B cell (primary cell): ENCODE measurements around the gene JAKMIP2. TPM values are rescaled to one million over a fixed set of nuclear protein-coding genes. Genes with fewer than 3 reads are reported as not detected.

Source experiments
- ATAC-seq: fragments of 200-7000 bp; cut with Tn5 transposase; one replicate; pipeline ENCODE4 v1.10.0; 2021; ENCODE audit warnings: low read depth, mild to moderate bottlenecking, moderate number of reproducible peaks, moderate library complexity
- CTCF ChIA-PET: fragments of 350-600 bp; sonication (Branson Sonifier 250); formaldehyde crosslinking; loops from one replicate; lab custom pipeline; 2021; ENCODE audit warnings: antibody characterized with exemption, inconsistent platforms; lab: Charles Lee
- POLR2A ChIA-PET: fragments of 350-600 bp; sonication (Branson Sonifier 250); formaldehyde crosslinking; loops from one replicate; lab custom pipeline; 2021; ENCODE audit warnings: antibody characterized with exemption; lab: Charles Lee
- DNase-seq: peaks from one replicate; pipeline ENCODE4 v3.0.0; 2013
- H2AFZ ChIP-seq: 2 replicates; pipeline ENCODE4 v1.6.1; 2012; ENCODE audit warnings: mild to moderate bottlenecking, low read depth, low read length; ENCODE audit not compliant: insufficient read depth, poor library complexity, severe bottlenecking
- H3K27ac ChIP-seq, 2 donors: 1 replicate in 1 of 2; 2 replicates in 1 of 2; pipeline ENCODE4 v1.5.1; 2012 to 2013; ENCODE audit warnings: low read length in 2 of 2, mild to moderate bottlenecking in 2 of 2, moderate library complexity in 1 of 2
- H3K27me3 ChIP-seq, 4 experiments: fragments of 200-600 bp in 1 of 4; sonication (generic) in 1 of 4; replicated peaks in 1 of 4; 1 replicate in 2 of 4; 2 replicates in 2 of 4; pipeline versions ENCODE4 v1.6.1 to v1.7.0; 2013 to 2016; ENCODE audit warnings: low read length in 3 of 4, mild to moderate bottlenecking in 2 of 4, mixed read lengths in 1 of 4, moderate library complexity in 1 of 4; ENCODE audit not compliant: insufficient read depth in 4 of 4, control insufficient read depth in 3 of 4; ENCODE audit errors: control extremely low read depth in 1 of 4
- H3K36me3 ChIP-seq, 2 experiments: replicated peaks in 1 of 2; 1 replicate in 1 of 2; 2 replicates in 1 of 2; pipeline versions ENCODE4 v1.6.1 to v1.7.1; 2013; ENCODE audit warnings: low read length in 1 of 2; ENCODE audit not compliant: insufficient read depth in 2 of 2, control insufficient read depth in 1 of 2; ENCODE audit errors: control extremely low read depth in 1 of 2, extremely low read depth in 1 of 2
- H3K4me1 ChIP-seq, 2 donors: fragments of 200-600 bp in 1 of 2; sonication (generic) in 1 of 2; 1 replicate in 1 of 2; 2 replicates in 1 of 2; pipeline versions ENCODE4 v1.5.1 to v1.6.1; 2013 to 2017; ENCODE audit warnings: low read length in 2 of 2; ENCODE audit not compliant: control insufficient read depth in 2 of 2, insufficient read depth in 2 of 2
- H3K4me2 ChIP-seq: replicated peaks from 2 replicates; pipeline ENCODE3; 2012; ENCODE audit warnings: mild to moderate bottlenecking, low read depth, low read length; ENCODE audit not compliant: poor library complexity, severe bottlenecking
- H3K4me3 ChIP-seq, 5 experiments: fragments of 200-600 bp in 1 of 5; sonication (generic) in 1 of 5; 1 replicate in 3 of 5; 2 replicates in 2 of 5; pipeline versions ENCODE4 v1.5.1 to v1.7.0; 2011 to 2016; ENCODE audit warnings: low read length in 4 of 5, mild to moderate bottlenecking in 4 of 5, low read depth in 2 of 5, control low read depth in 1 of 5, moderate library complexity in 1 of 5; ENCODE audit not compliant: insufficient read depth in 1 of 5; ENCODE audit errors: control extremely low read depth in 1 of 5, extremely low read depth in 1 of 5
- H3K79me2 ChIP-seq: fragments of 200-600 bp; sonication (generic); one replicate; pipeline ENCODE4 v1.6.0; 2016; ENCODE audit warnings: low read length; ENCODE audit not compliant: control insufficient read depth, insufficient read depth
- H3K9ac ChIP-seq: fragments of 200-600 bp; sonication (generic); 2 replicates; pipeline ENCODE4 v1.6.1; 2017; ENCODE audit warnings: mild to moderate bottlenecking, low read length, moderate library complexity
- H3K9me3 ChIP-seq, 3 donors: one replicate each; pipeline versions ENCODE4 v1.6.1 to v1.7.1; 2013; ENCODE audit warnings: low read length in 2 of 3; ENCODE audit not compliant: control insufficient read depth in 2 of 3, insufficient read depth in 1 of 3; ENCODE audit errors: control extremely low read depth in 1 of 3
- H4K20me1 ChIP-seq: 2 replicates; pipeline ENCODE4 v1.6.0; 2012; ENCODE audit warnings: mild to moderate bottlenecking, low read length; ENCODE audit not compliant: insufficient read depth, control insufficient read depth, poor library complexity, severe bottlenecking
- H3K27ac Mint-ChIP-seq: one replicate; pipeline ENCODE4 v1.8.0; 2021; ENCODE audit warnings: mixed read lengths
- H3K27me3 Mint-ChIP-seq: one replicate; pipeline ENCODE4 v1.8.0; 2021; ENCODE audit warnings: mixed read lengths
- H3K4me1 Mint-ChIP-seq: one replicate; pipeline ENCODE4 v1.8.0; 2021; ENCODE audit warnings: mixed read lengths
- H3K4me3 Mint-ChIP-seq: one replicate; pipeline ENCODE4 v1.8.0; 2021; ENCODE audit warnings: mixed read lengths
- H3K9me3 Mint-ChIP-seq: one replicate; pipeline ENCODE4 v1.8.0; 2022; ENCODE audit warnings: mixed read lengths; ENCODE audit not compliant: insufficient read depth
- CTCF ChIP-seq: fragments of 200-600 bp; IDR thresholded peaks from one replicate; pipeline ENCODE4 v1.8.0; 2022; ENCODE audit warnings: antibody characterized with exemption, mild to moderate bottlenecking
- EZH2 ChIP-seq: IDR thresholded peaks from 2 replicates; pipeline ENCODE4 v1.6.1; 2012; ENCODE audit warnings: borderline replicate concordance, low read depth, mild to moderate bottlenecking, moderate library complexity, low read length; ENCODE audit not compliant: insufficient read depth, poor library complexity, severe bottlenecking
- WGBS: methylation state at CpG from one replicate; pipeline ENCODE4 v1.1.5; 2013; ENCODE audit warnings: missing lambda C conversion rate; ENCODE audit not compliant: insufficient coverage; 5-methylcytosine and 5-hydroxymethylcytosine counted together
- intact Hi-C: fragments of 100-400 bp; cut with micrococcal nuclease; formaldehyde crosslinking; loops from one replicate; pipeline ENCODE4 v1.10.0; 2022
- polyA plus RNA-seq: library from polyadenylated mRNA; depleted of rRNA; stranded (reverse); fragments of >200 nt; gene quantifications from 2 replicates; pipeline ENCODE4 v1.2.3, GENCODE V29; 2012
- total RNA-seq, 2 donors: library from RNA; stranded (reverse); fragments of 120-200 nt in 1 of 2; gene quantifications; 1 replicate in 1 of 2; 2 replicates in 1 of 2; pipeline versions ENCODE4 v1.2.3 to v1.2.4, GENCODE V29; 2013 to 2022

Gene JAKMIP2
- total and polyA plus RNA-seq, 2 donors (not counting 1 experiment from before 2014, with no cell fraction given), result 0.24 to 4.1 TPM

DNA sequence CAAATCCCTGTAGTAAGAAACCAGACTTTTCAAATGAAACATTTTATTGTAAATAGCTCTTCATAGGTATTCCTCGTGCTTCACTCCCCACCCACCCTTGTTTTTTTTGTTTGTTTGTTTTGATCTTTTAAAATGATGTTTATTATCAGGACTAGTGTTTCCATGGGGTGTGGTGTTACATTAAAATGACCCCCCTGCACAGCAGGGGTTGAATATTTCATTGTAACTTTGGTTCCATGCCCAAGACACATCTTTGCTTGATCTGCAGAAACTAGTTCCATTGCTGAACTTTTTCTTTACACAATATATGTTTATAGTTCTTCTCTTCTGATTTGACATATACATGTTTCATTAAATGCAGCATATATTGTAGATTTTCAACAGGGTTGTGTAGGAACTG, 191.4 kb downstream of the JAKMIP2 start:
- no CpG with 5 or more reads among the region's 1 CpG for WGBS
- no peaks in the 10 kb centered on the region for H3K36me3 ChIP-seq
- DNase-seq (no peak), ATAC-seq (no peak)
- H4K20me1 ChIP-seq, result no peaks in the 10 kb centered on the region
- no peaks in the 10 kb centered on the region for H3K27me3 ChIP-seq
- TF ChIP-seq EZH2, result no peak
- TF ChIP-seq CTCF, result no peak
- no peak overlapping the region for H3K4me2 ChIP-seq
- no peak overlapping the region for H3K4me3 ChIP-seq
- CTCF ChIA-PET, result no interaction called here
- intact Hi-C loops, result no loop called here
- no peaks in the 10 kb centered on the region for H3K27me3 Mint-ChIP-seq
- no peaks in the 10 kb centered on the region for H3K79me2 ChIP-seq
- no peak overlapping the region for H3K27ac Mint-ChIP-seq
- no peak overlapping the region for H3K27ac ChIP-seq
- POLR2A ChIA-PET, result no interaction called here
- no peak overlapping the region for H2AFZ ChIP-seq
- H3K4me3 Mint-ChIP-seq, result no peak overlapping the region
- H3K9ac ChIP-seq, result no peak overlapping the region
- no peaks in the 10 kb centered on the region for H3K4me1 Mint-ChIP-seq
- peaks cover 2% of the 10 kb centered on the region for H3K9me3 Mint-ChIP-seq
- no peaks in the 10 kb centered on the region for H3K9me3 ChIP-seq
- H3K4me1 ChIP-seq, result no peaks in the 10 kb centered on the region

- no peak for DNase-seq
- Histone ChIP-seq H3K4me3 (no peak overlapping the region), H3K27me3 (no peaks in the 10 kb centered on the region), H3K27ac (no peak overlapping the region), H3K9me3 (no peaks in the 10 kb centered on the region), H3K36me3 (no peaks in the 10 kb centered on the region), H3K4me1 (no peaks in the 10 kb centered on the region), H3K4me2 (no peak overlapping the region), H2AFZ (no peak overlapping the region), H4K20me1 (no peaks in the 10 kb centered on the region), H3K9ac (no peak overlapping the region), H3K79me2 (no peaks in the 10 kb centered on the region)
- H3K27ac Mint-ChIP-seq, result no peak overlapping the region
- H3K4me1 Mint-ChIP-seq, result no peaks in the 10 kb centered on the region
- H3K9me3 Mint-ChIP-seq, result no peaks in the 10 kb centered on the region
- no peak overlapping the region for H3K4me3 Mint-ChIP-seq
- H3K27me3 Mint-ChIP-seq, result no peaks in the 10 kb centered on the region
- no peak for ATAC-seq
- ChIA-PET POLR2A (interaction anchor here (0.7 kb wide), 1 partner anchor 11 kb away, joined by 6 read pairs; no protein-coding TSS in a partner anchor), CTCF (no interaction called here)
- intact Hi-C loops, result no loop called here
- TF ChIP-seq EZH2 (no peak), CTCF (no peak)
These were observed 192.4 kb downstream of the JAKMIP2 start for GRCh38 chr5:147590096-147590495.
